GM18867 (cell line): ENCODE measurements around the gene BAIAP3.

Experiments used
- ATAC-seq: cut with Tn5 transposase; IDR thresholded peaks from one replicate; pipeline ENCODE4 v1.9.1; 2021; ENCODE audit warnings: mild to moderate bottlenecking, moderate library complexity; ENCODE audit not compliant: unreplicated experiment

Gene BAIAP3

GRCh38 chr16:1381612-1382406 lies 48.4 kb downstream of the BAIAP3 start:
- no peak for ATAC-seq

GRCh38 chr16:1383556-1383955 lies 50.1 kb downstream of the BAIAP3 start:
- no peak for ATAC-seq

GRCh38 chr16:1385232-1385631 lies 51.8 kb downstream of the BAIAP3 start:
- no peak for ATAC-seq

DNA sequence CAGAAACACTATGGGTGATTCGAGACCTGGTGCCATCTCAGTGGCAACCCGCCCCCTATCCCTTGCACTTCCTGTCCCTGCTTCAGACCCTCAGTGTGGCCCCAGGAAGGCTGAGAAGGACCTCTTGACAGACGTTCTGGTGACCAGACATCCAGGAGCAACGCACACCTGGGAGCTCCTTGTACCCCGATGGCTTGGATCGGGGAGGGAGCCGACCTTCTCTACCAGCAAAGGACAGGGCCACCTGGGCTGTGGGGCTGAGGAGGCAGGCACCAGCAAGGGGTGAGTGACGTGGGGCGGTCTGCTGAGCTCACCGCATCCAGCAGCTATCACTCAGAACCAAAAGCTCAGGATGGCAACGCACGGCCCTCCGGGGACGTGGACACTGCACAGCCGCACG lies 53.9 kb downstream of the BAIAP3 start:
- no peak for ATAC-seq

GRCh38 chr16:1389762-1390161 lies 56.3 kb downstream of the BAIAP3 start:
- ATAC-seq = no peak

DNA sequence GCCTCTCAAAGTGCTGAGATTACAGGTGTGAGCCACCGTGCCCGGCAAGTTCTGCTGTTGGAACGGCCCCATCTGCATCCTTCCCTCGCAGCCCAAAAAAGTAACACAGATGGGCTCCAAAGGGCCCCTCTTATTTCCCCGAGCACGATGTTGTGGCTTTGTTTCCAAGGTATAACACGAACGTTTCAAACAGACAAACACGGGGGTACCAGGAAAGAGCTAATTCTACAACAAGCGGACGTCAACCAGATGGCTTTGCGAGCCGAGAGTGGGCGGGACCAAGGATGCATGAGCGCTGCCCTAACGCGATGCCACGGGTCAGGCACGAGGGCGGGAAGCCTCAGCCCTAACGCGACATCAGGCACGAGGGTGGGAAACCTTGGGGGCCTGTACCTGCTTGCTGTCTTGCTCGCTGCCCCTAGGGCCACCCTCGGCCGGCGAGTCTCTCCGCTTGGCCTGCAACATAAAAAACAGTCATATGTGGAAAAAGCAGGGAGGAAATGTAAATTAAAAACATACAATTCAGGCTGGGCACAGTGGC lies 56.9 kb downstream of the BAIAP3 start:
- no peak for ATAC-seq

DNA sequence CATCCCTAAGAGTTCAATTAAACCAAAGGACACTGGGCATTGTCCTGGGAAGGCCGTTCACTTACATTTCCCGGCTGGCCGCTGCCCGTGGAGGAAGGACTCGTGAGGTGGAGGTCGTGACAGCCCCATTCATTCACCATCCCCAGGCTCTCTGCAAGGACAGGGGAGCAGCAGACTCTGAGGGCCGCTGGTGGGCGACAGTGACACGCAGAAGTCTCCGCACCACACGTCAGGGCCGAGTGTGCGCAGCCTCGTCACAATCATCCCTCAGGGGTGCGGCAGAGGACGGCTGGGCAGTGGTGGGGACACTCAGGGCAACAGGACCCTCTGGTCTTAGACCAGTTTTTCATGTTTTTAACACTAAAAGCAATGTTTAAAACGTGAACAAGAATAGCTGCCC lies 59.4 kb downstream of the BAIAP3 start:
- no peak for ATAC-seq

DNA sequence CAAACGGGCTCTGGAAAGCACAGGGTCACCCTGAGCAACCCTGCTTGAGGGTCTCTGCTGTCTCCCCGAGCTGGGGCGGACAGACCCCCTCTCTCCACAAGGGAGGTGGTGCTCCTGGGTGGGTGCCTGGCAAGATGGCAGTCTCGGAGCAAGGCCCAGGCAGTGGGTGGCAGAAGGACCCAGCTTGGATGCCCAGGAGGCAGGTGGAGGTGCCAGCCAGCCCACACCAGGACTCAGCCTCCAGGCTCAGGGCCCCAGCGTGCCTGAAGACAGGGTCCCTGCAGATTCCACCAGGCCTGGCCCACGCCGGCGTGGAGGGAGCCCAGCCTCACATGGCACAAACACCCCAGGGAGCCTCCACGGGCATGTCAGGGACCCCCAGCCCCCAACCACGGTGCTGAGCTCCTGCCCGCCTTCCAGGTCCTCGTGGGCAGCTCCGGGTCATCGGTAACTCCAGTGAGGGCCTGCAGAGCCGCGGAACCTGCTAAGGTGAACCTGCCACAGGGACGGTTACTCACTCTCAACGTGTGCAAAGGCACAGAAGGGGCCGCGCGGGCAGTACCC lies 60.2 kb downstream of the BAIAP3 start:
- ATAC-seq = no peak

DNA sequence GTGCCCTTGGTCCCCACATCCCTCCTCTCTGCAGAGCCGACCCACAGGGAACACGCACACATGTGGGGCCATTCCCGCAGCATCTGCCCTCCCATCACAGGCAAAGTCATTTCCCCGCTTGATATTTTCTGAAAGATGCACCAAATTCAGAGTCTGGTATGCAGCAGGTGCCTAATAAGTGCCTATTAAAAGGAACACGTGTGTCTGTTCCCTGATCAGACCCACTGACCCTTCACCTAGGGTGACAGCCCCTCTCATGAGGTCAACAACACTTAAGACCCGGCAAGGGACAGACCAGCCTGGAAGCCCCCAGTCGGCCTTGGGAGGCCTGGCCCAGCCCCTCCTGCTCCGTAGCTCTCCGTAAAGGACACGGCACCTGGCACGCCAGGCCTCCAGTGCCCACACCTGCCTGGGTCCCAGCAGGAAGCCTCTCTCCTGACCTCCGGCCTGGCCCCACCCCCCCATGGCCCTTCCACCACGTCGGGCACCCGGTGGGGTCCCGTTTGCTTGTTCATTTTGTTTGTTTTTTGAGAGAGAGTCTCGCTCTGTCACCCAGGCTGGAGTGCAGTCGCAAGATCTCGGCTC lies 61.0 kb downstream of the BAIAP3 start:
- no peak for ATAC-seq

DNA sequence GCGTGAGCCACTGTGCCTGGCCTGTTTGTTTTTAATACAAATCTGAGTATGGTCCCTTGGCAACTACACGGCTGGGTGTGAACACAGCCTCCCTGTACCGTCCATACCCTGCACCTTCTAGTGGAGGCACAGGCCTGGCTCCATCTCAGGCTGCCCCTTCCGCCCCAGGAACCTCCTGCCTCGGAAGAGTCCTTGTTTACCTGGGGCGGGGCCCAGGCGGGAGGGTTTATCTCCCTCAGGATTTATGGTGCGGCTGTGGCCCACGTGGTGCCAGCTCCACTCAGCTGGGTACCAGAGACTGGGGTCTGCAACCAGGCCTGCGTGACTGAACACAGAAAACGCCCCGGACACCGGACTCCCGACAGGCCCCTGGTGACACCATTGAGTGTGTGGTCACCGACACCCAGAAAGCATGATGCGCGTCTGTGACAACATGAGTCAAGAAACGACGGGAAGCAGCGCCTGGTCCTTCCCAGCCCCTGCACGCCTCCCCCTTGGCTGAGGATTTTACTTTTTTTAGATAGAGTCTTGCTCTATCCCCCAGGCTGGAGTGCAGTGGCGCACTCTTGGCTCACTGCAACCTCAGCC lies 62.1 kb downstream of the BAIAP3 start:
- no peak for ATAC-seq

GRCh38 chr16:1397779-1398178 lies 64.3 kb downstream of the BAIAP3 start:
- ATAC-seq = no peak

DNA sequence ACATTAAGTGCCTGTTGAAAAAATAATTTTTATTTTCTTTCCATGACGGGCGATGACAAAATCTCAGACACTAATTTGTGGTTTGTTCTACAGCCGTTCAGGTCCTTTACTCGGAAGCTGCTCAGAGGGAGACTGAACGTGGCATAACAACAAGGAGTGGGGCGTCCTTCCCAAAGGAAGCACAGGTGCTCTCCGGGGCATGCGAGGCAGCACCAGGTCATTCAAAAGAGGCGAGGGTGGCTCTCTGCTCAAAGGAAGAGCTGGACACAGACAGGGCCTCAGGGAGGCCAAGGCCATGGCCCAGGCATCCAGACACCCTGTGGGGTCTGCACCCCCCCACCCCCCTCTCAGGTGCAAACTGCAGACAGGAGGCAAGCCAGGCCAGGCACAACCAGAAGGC lies 64.9 kb downstream of the BAIAP3 start:
- no peak for ATAC-seq
